Erythroblast (primary cell): Measurements from ENCODE around the gene CAMK1D.

Experiments
- GATA1 ChIP-seq: IDR thresholded peaks from 2 replicates; pipeline ENCODE4 v1.6.1; 2011; ENCODE audit warnings: low read depth, mild to moderate bottlenecking, control low read depth, low read length, moderate library complexity
- POLR2A ChIP-seq: IDR thresholded peaks from 2 replicates; pipeline ENCODE4 v1.6.1; 2011; ENCODE audit warnings: mild to moderate bottlenecking, low read length

DNA sequence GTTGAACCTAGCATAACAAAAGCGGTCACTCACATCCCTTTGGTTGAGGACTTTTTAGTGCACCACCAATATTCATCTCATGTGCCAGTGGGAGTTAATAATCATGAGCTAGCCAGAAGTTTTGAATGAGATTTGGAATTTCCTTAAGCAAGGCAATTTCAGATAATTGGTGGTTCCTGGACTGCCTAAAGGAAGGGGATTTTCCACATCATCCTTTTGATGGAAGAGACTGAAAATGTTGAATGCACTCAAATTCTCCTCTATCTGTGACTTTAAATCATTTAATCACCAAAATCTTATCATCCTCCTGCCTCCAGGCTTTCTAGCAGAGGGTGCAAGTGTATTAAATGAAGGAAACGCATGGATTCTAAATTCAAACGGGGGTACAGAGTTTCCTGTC is 391.5 kb downstream of the CAMK1D start:
- TF ChIP-seq POLR2A (no peak), GATA1 (no peak)
